ENCODE measurements around the gene BRCC3. TPM values are rescaled to one million over a fixed set of nuclear protein-coding genes. Genes with fewer than 3 reads are reported as not detected.

BRCC3 gene
- total and polyA plus RNA-seq, 2 donors (not counting 1 experiment from before 2014, with no cell fraction given) = 7.3 to 16.9 TPM

DNA sequence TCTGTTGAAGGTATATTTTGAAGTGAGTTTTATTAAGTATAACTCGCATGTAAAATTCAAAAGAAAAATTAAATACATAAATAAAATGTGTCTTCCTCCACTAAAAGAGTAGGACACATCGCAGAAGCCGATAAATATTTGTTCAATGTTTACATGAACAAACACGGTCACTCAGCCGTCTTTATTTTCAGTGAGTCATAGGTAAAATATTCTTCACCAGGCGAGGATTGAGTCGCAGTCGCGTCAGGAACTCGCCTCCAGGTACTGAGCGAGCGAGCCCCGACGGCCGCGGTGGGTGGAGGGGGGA lies 44.9 kb upstream of the BRCC3 start:
- Histone ChIP-seq H3K9me3 (ENCODE audit: control extremely low read depth in 1 of 3, control insufficient read depth in 2 of 3, insufficient read depth in 1 of 3, low read length in 2 of 3) (no peaks in the 10 kb centered on the region), H3K27me3 (replicated peaks in 1 of 4; ENCODE audit: control extremely low read depth in 1 of 4, control insufficient read depth in 3 of 4, insufficient read depth in 4 of 4, low read length in 3 of 4) (no peaks in the 10 kb centered on the region), H3K4me3 (ENCODE audit: control extremely low read depth in 1 of 5, extremely low read depth in 1 of 5, insufficient read depth in 1 of 5, low read depth in 2 of 5, low read length in 4 of 5) (peak overlapping the region; percentile 11 to 58 (median 42)), H3K9ac (ENCODE audit: low read length) (peak overlapping the region; percentile 63), H3K79me2 (ENCODE audit: control insufficient read depth, insufficient read depth, low read length) (peaks cover 30% of the 10 kb centered on the region), H4K20me1 (ENCODE audit: control insufficient read depth, insufficient read depth, low read length, poor library complexity, severe bottlenecking) (no peaks in the 10 kb centered on the region), H3K36me3 (replicated peaks in 1 of 2; ENCODE audit: control extremely low read depth in 1 of 2, control insufficient read depth in 1 of 2, extremely low read depth in 1 of 2, insufficient read depth in 2 of 2, low read length in 1 of 2) (no peaks in the 10 kb centered on the region), H3K4me1 (ENCODE audit: control insufficient read depth in 2 of 2, insufficient read depth in 2 of 2, low read length in 2 of 2) (peaks cover 4 to 8% of the 10 kb centered on the region in 2 donors), H3K27ac (ENCODE audit: low read length in 2 of 2) (peak overlapping the region; percentile 62 to 94), H2AFZ (ENCODE audit: insufficient read depth, low read depth, low read length, poor library complexity, severe bottlenecking) (peak overlapping the region; percentile 51), H3K4me2 (replicated peaks; ENCODE audit: low read depth, low read length, poor library complexity, severe bottlenecking) (peak overlapping the region; percentile 62)
- CTCF ChIA-PET = interaction anchor here (0.5 to 1.3 kb wide), 6 partner anchors 31 to 46 kb away, joined by 3 to 6 read pairs (median 4); no protein-coding TSS in a partner anchor
- POLR2A ChIA-PET = interaction anchor here (1.0 to 1.4 kb wide), 2 partner anchors 44 to 49 kb away, joined by 3 to 7 read pairs; partner anchors contain the start of genes BRCC3, CMC4 and MTCP1
- H3K9me3 Mint-ChIP-seq (ENCODE audit: insufficient read depth) = no peaks in the 10 kb centered on the region
- no peaks in the 10 kb centered on the region for H3K27me3 Mint-ChIP-seq
- intact Hi-C loops (cut with micrococcal nuclease) = loop anchor here (1.0 to 10.0 kb wide), 4 partner anchors 46 to 238 kb away; partner anchors contain the start of genes MPP1, RAB39B and VBP1
- peak overlapping the region; percentile 92 for H3K27ac Mint-ChIP-seq
- WGBS (ENCODE audit: insufficient coverage) = 0% methylated on average over 6 of the region's 16 CpGs
- peaks cover 22% of the 10 kb centered on the region for H3K4me1 Mint-ChIP-seq
- peak overlapping the region; percentile 84 for H3K4me3 Mint-ChIP-seq
- no peak for DNase-seq
- ATAC-seq (ENCODE audit: low read depth) = no peak
- TF ChIP-seq, protein P1, sequence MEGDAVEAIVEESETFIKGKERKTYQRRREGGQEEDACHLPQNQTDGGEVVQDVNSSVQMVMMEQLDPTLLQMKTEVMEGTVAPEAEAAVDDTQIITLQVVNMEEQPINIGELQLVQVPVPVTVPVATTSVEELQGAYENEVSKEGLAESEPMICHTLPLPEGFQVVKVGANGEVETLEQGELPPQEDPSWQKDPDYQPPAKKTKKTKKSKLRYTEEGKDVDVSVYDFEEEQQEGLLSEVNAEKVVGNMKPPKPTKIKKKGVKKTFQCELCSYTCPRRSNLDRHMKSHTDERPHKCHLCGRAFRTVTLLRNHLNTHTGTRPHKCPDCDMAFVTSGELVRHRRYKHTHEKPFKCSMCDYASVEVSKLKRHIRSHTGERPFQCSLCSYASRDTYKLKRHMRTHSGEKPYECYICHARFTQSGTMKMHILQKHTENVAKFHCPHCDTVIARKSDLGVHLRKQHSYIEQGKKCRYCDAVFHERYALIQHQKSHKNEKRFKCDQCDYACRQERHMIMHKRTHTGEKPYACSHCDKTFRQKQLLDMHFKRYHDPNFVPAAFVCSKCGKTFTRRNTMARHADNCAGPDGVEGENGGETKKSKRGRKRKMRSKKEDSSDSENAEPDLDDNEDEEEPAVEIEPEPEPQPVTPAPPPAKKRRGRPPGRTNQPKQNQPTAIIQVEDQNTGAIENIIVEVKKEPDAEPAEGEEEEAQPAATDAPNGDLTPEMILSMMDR (IDR thresholded peaks at IDR 0.05) = no peak
- no peak for TF ChIP-seq EZH2 (IDR thresholded peaks at IDR 0.05; ENCODE audit: borderline replicate concordance, insufficient read depth, low read depth, low read length, poor library complexity, severe bottlenecking)

DNA sequence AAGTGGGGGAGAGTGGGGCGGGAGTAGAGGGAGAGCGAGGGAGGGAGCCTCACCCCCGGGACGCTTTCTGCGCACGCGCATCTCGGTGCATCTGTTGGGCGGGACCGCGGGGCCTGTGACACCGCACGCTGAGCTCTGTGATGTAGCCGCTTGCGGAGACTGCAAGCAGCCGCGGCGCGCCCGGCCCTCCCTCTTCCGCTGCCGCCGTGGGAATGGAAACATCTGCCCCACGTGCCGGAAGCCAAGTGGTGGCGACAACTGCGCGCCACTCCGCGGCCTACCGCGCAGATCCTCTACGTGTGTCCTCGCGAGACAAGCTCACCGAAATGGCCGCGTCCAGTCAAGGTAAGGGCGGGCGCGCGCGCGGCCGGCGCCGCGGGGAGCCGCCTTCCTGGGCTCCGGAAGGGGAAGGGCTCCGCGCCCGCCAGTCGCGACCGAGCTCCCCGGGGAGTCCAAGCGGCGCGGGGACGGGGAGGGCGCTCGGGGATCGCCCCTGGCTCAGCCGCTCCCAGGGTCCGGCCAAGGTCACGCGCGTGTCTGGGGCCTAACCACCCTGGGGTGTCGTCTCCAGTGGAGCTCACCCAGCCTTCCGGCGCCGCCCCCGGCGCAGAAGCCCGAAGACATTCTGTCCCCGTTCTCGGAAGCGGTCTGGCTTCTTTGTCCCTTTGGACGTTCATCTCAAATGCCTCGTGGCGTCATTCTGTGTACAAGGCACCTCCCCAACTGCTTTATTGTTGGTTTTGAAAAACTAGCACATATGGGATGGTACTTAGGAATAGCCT lies 44.4 kb upstream of the BRCC3 start, which contains the start of gene FUNDC2:
Gene FUNDC2, plus strand, starts transcription at position 118 of the 782 bp plus-strand sequence. Its CDS starts 95 bp downstream, at position 213.
- ChIA-PET CTCF (interaction anchor here (0.5 to 1.3 kb wide), 6 partner anchors 30 to 47 kb away, joined by 3 to 6 read pairs (median 4); no protein-coding TSS in a partner anchor), POLR2A (interaction anchor here (1.0 to 1.4 kb wide), 2 partner anchors 44 to 49 kb away, joined by 3 to 7 read pairs; partner anchors contain the start of genes BRCC3, CMC4 and MTCP1)
- no peaks in the 10 kb centered on the region for H3K36me3 ChIP-seq (replicated peaks in 1 of 2; ENCODE audit: control extremely low read depth in 1 of 2, control insufficient read depth in 1 of 2, extremely low read depth in 1 of 2, insufficient read depth in 2 of 2, low read length in 1 of 2)
- H3K27ac ChIP-seq (ENCODE audit: low read length in 2 of 2) = peak within 1 kb of the TSS; percentile 90 to 94
- peaks cover 24% of the 10 kb centered on the region for H3K4me1 Mint-ChIP-seq
- H2AFZ ChIP-seq (ENCODE audit: insufficient read depth, low read depth, low read length, poor library complexity, severe bottlenecking) = peak within 1 kb of the TSS; percentile 51
- H3K27me3 ChIP-seq (replicated peaks in 1 of 4; ENCODE audit: control extremely low read depth in 1 of 4, control insufficient read depth in 3 of 4, insufficient read depth in 4 of 4, low read length in 3 of 4) = no peaks in the 10 kb centered on the region
- peak within 1 kb of the TSS; percentile 92 for H3K4me3 Mint-ChIP-seq
- H3K4me3 ChIP-seq (ENCODE audit: control extremely low read depth in 1 of 5, extremely low read depth in 1 of 5, insufficient read depth in 1 of 5, low read depth in 2 of 5, low read length in 4 of 5) = peak within 1 kb of the TSS; percentile 65 to 85 (median 70)
- under 1% methylated on average over 73 of the region's 82 CpGs for WGBS (ENCODE audit: insufficient coverage)
- H3K27me3 Mint-ChIP-seq = no peaks in the 10 kb centered on the region
- H3K9me3 ChIP-seq (ENCODE audit: control extremely low read depth in 1 of 3, control insufficient read depth in 2 of 3, insufficient read depth in 1 of 3, low read length in 2 of 3) = no peaks in the 10 kb centered on the region
- TF ChIP-seq EZH2 (IDR thresholded peaks at IDR 0.05; ENCODE audit: borderline replicate concordance, insufficient read depth, low read depth, low read length, poor library complexity, severe bottlenecking) = no peak
- TF ChIP-seq, protein P1 (IDR thresholded peaks at IDR 0.05) = no peak
- H4K20me1 ChIP-seq (ENCODE audit: control insufficient read depth, insufficient read depth, low read length, poor library complexity, severe bottlenecking) = no peaks in the 10 kb centered on the region
- H3K9me3 Mint-ChIP-seq (ENCODE audit: insufficient read depth) = no peaks in the 10 kb centered on the region
- intact Hi-C loops (cut with micrococcal nuclease) = loop anchor here (1.0 to 10.0 kb wide), 5 partner anchors 44 to 238 kb away; partner anchors contain the start of genes BRCC3, CMC4, MPP1 and MTCP1
- peaks cover 30% of the 10 kb centered on the region for H3K79me2 ChIP-seq (ENCODE audit: control insufficient read depth, insufficient read depth, low read length)
- H3K4me2 ChIP-seq (replicated peaks; ENCODE audit: low read depth, low read length, poor library complexity, severe bottlenecking) = peak within 1 kb of the TSS; percentile 68
- ATAC-seq (ENCODE audit: low read depth) (peak; percentile 86), DNase-seq (peak; percentile 95)
- H3K27ac Mint-ChIP-seq = peak within 1 kb of the TSS; percentile 92
- H3K4me1 ChIP-seq (ENCODE audit: control insufficient read depth in 2 of 2, insufficient read depth in 2 of 2, low read length in 2 of 2) = peaks cover 4 to 8% of the 10 kb centered on the region in 2 donors
- H3K9ac ChIP-seq (ENCODE audit: low read length) = peak within 1 kb of the TSS; percentile 75

Data from B cell (primary cell).